AG04449 (cell line): ENCODE results near the gene TSPAN15.

Experiments used
- CTCF ChIA-PET: fragments of 350-600 bp; formaldehyde crosslinking; extraction: SDS; loops from one replicate; lab custom pipeline; 2021; ENCODE audit warnings: antibody characterized with exemption; lab: Yijun Ruan, JAX
- POLR2A ChIA-PET: fragments of 400-600, 350-600 bp; formaldehyde crosslinking; extraction: SDS; loops from one replicate; lab custom pipeline; 2020; ENCODE audit warnings: antibody characterized with exemption, inconsistent platforms; lab: Yijun Ruan, JAX
- DNase-seq: peaks from one replicate; pipeline ENCODE4 v3.0.0-alpha.2; 2010; ENCODE audit warnings: low read depth, low spot score
- H3K4me3 ChIP-seq: 2 replicates; pipeline ENCODE4 v1.5.1; 2011; ENCODE audit warnings: low read depth, mild to moderate bottlenecking, control low read depth, low read length
- TF ChIP-seq, protein P1 (sequence below): IDR thresholded peaks from one replicate; pipeline ENCODE4 v1.5.1; 2011; ENCODE audit warnings: mild to moderate bottlenecking, moderate library complexity, low read length, control low read depth, inconsistent platforms; ENCODE audit not compliant: insufficient read depth; ENCODE audit errors: missing control alignments

The TSPAN15 gene

DNA sequence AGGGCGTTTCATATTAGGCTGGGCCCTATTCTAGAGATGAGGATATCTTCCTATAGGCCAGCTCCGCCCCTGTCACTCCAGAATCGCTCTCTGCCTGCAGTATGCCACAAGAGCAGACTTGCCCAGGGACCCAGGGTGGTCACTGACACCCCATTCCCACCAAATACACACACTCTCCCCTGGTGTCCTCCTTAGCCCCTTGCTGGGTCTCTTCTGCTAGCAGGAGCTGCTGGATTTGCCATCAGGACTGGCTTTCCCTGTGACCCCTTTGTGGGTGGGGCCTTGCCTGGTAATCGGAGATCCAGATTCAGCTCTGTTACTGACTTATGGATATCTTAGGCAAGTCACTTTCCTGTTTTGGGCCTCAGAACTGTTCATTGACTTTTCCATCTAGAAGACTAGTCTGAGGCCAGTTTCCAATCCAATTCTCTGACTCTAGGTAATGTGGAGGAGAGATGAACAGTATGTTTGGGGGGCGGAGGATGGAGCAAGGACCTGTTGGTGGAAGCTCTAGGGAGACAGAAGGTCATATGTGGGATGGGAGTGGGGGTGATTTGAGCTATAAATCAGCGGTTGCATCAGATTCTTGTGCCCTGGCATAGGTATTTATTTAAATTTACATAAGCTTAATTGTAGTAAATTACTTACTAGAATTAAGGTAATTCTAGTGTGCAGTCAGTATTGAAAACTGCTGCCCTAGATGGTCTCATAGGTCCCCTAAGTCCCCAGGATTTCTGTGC, 1.6 kb downstream of the TSPAN15 start:
- DNase-seq, result no peak
- no peak overlapping the region for H3K4me3 ChIP-seq
- POLR2A ChIA-PET, result no interaction called here
- CTCF ChIA-PET, result interaction anchor here (1.0 to 1.6 kb wide), 4 partner anchors 17 to 46 kb away, joined by 3 to 7 read pairs (median 3); no protein-coding TSS in a partner anchor
- TF ChIP-seq, protein P1, sequence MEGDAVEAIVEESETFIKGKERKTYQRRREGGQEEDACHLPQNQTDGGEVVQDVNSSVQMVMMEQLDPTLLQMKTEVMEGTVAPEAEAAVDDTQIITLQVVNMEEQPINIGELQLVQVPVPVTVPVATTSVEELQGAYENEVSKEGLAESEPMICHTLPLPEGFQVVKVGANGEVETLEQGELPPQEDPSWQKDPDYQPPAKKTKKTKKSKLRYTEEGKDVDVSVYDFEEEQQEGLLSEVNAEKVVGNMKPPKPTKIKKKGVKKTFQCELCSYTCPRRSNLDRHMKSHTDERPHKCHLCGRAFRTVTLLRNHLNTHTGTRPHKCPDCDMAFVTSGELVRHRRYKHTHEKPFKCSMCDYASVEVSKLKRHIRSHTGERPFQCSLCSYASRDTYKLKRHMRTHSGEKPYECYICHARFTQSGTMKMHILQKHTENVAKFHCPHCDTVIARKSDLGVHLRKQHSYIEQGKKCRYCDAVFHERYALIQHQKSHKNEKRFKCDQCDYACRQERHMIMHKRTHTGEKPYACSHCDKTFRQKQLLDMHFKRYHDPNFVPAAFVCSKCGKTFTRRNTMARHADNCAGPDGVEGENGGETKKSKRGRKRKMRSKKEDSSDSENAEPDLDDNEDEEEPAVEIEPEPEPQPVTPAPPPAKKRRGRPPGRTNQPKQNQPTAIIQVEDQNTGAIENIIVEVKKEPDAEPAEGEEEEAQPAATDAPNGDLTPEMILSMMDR, result no peak

DNA sequence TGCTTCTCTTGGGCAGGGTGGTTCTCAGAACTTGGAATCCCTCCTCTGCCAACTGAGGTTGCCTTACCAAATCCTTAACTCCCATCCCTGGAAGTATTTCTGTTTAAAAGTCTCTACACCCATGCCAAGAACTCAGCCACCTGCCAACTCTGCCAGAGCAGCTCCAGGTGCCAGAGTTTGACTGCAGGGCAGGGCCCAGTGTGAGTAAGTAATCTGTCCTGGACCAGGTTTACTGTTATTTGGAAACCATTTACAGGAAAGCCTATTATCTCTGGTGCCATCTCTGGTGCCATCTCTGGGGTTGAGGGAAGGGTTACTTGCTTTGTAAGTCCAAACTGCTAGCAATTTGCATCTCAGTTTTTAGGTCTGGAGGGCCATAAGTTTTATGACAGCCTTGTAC, 2.5 kb downstream of the TSPAN15 start:
- ChIA-PET CTCF (no interaction called here), POLR2A (no interaction called here)
- TF ChIP-seq, protein P1, result no peak
- no peak overlapping the region for H3K4me3 ChIP-seq
- no peak for DNase-seq

DNA sequence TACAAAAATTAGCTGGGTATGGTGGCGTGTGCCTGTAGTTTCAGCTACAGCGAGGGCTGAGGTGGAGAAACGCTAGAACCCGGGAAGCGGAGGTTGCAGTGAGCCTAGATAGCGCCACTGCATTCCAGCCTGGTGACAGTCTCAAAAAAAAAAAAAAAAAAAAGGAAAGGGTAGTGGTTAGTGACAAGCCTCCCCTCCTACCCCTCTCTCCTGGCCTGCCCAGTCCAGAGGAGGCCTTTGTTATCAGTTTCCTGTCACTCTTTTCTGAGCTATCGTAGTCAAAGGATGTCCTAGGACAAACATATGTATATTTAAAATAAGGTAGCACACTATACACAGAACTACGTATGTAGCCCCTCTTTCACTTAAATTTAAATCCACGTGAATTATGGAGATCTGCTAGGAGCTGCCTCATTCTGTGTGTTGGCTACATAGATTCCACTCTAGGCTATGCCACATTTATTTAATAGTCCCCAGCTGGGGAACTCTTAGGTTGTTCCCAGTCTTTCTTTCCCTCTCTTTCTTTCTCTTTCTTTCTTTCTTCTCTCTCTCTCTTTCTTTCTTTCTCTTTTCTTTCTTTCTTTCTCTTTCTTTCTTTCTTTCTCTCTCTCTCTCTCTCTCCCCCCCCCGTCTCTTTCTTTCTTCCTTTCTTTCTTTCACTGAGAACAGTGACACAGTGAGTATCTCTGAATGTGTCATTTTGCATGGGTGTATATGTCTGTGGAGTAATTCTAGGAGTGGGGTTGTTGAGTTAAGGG, 3.9 kb downstream of the TSPAN15 start:
- DNase-seq, result no peak
- TF ChIP-seq, protein P1, result no peak
- CTCF ChIA-PET, result interaction anchor here (1.4 to 1.5 kb wide), 2 partner anchors 8 to 48 kb away, joined by 3 to 4 read pairs; no protein-coding TSS in a partner anchor
- H3K4me3 ChIP-seq, result no peak overlapping the region
- POLR2A ChIA-PET, result no interaction called here

DNA sequence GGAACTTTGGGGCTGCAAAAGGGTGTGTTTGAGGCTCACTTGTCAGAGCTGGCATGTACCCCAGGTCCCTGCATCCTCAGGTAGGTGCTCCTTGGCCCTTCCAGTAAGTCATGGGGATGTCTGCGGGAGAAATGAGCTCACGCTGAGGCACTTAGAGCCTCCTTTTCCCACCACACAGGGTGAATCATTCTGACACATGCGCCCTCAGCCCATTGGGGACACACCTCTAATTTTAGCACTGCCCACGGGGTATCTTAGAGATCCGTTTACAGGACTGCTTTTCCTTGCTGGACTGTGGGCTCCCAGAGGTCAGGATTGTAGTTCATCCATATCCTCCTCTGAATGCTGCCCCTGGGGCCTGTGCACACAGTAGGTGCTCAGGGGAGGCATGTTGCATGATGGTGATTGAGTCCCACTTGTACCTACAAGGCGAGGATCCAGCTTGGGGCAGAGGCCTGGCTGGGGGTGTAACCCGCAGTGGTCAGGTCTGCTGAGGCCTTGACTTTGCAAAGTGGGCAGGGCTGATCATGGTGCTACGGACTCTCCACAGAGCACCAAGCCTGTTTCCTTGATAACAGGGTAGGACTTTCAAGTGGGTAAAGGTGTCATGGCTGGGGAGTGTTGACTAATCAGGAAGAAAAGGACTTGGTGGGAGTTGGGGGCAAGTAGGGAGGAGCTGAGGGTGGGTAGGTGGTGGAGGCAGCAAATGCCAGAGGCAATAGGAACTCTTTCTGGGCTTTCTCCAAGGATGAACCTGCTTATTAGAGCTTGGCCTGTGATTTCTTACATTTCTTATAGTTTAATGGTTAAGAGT, 5.8 kb downstream of the TSPAN15 start:
- ChIA-PET CTCF (interaction anchor here (1.2 to 1.5 kb wide), 3 partner anchors 10 to 50 kb away, joined by 3 read pairs; no protein-coding TSS in a partner anchor), POLR2A (no interaction called here)
- TF ChIP-seq, protein P1, result no peak
- H3K4me3 ChIP-seq, result no peak overlapping the region
- DNase-seq, result no peak

DNA sequence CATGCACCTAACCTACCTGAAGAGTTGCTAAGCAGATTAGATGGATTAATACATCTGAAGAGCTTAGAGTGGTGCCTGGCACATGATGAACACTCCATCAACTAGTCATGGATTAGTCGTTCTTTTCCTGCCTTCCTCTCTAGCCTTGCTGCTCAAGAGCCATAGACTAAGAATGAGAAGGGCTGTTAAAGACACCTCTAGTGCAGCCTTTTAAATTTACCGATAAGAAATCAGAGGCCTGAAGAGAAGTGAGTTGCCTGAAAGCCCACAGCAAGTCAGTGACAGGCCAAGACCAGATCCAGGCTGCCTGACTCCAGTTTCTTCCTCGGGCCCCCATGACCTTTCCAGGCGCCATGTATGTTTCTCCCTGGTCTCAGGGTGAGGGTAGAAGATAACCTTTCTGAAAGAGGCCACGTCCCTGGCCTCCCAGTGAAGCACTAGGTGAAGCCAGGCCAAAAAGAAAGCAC, 6.5 kb downstream of the TSPAN15 start:
- TF ChIP-seq, protein P1, result no peak
- ChIA-PET CTCF (interaction anchor here (0.8 to 1.5 kb wide), 3 partner anchors 8 to 11 kb away, joined by 3 to 5 read pairs (median 3); no protein-coding TSS in a partner anchor), POLR2A (no interaction called here)
- no peak overlapping the region for H3K4me3 ChIP-seq
- no peak for DNase-seq
